Medulla oblongata (tissue), 1 donor: Measurements from ENCODE around the gene CORO2B.
"Not testable (repeated sequence)": the region's sequence is repeated elsewhere in the genome, so short reads cannot be mapped to it uniquely, and the experiment has no call there.

Experiments used
- DNase-seq: peaks from one replicate; pipeline ENCODE4 v3.0.0-alpha.2; 2015; ENCODE audit errors: extremely low spot score

CORO2B gene

DNA sequence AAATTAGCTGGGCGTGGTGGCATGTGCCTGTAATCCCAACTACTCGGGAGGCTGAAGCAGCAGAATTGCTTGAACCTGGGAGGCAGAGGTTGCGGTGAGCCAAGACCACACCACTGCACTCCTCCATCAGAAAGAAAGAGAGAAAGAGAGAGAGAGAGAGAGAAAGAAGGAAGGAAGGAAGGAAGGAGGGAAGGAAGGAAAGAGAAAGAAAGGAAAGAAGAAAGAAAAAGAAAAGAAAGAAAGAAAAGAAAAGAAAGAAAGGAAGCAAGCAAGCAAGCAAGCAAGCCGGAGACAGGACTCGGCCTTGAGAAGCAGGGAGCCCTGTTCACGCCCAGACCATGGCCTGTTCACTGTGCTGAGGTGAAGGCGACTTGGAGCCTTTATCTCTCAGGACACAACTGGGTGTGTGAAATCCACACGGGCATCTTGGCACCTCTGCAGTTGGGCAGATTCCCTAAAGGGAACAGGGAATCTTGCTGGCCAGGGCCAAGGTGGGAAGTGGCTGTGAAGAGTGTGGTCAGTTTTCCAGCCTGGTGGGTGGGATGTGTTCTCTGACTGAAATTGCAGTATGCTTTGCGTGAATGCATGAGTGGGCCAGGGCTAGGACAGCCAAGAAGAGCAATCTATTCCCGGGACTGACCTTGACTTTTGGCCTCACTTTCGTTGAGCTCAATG, 90.3 kb downstream of the CORO2B start:
- no peak for DNase-seq

DNA sequence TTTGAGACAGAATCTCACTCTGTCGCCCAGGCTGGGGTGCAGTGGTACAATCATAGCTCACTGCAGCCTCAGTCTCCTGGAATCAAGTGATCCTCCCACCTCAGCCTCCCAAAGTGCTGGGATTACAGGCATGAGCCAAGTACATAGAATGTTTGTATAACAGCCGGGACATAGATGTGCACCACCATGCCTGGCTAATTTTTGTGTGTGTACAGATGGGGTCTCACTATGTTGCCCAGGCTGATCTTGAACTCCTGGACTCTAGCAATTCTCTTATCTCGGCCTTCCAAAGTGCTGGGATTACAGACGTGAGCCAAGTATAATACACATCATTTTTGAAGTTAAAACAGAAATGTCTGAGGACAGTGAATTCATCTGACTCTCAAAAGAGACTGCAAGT, 93.5 kb downstream of the CORO2B start:
- no peak for DNase-seq

DNA sequence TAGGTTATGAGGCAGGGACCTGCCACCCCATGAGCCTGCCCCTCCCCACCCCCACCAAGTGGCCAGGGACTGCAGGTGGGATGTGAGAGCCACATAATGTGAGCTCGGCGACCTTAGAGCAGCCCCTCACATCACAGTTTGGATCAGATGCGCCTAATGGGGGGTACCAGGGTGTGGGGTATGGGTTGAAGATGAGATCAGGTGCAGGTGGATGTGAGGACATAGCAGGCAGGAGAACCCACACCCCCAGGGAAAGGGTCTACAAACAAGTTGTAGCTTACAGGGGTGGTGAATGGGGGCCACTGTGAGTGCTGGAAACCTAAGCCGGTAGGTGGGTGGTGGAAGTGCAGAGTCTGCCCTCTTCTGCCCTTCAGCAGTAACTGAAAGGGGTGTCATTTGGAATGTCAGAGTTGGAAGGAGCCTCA, 94.0 kb downstream of the CORO2B start:
- peak; percentile 55 for DNase-seq

DNA sequence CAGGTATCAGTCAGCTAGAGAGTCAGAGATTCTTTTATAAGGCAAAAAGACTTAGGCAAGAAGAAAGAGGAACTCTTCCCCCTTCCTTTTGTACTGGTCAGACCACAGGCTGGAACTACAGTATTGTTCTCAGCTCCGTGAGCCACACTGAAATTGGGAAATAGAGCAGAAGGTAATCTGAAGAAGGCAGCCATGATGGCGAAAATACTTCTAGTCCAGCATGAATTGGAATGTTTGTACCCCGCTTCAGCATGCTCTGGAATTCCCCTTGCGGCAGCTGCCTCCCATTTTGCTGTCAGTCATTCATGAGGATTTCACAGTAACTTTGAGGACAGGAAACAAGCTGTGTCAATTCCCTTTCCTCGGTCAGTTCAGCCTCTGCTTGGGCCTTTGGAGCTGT, 96.2 kb downstream of the CORO2B start:
- peak; percentile 61 for DNase-seq

DNA sequence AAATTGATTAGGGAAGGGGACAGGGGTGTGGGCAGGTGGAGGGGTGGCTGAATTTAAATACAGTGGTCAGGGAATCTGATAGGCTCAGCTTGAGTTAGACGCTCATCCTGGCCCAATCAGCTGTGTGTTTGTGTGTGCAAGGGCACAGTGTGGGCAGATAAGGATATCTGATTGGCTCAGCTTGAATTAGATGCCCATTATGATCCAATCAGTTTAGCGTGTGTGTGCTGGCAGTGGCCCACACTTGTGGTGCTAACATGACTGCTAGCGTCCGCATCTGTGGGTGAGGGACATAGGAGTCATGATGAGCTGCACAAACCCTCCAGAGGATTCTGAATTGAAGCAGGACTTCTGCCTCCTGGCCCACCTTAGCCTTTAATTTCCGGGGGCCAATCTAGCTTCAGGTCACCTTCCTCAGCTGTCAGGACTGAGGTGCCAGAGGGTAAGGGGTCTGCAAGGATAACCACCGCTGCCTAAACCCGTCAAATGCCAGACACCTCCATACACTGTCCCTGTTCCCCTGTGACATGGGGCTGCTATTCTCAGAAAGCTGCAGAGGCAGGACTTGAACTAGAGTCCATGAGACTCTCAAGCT, 97.3 kb downstream of the CORO2B start:
- peak; percentile 50 for DNase-seq

DNA sequence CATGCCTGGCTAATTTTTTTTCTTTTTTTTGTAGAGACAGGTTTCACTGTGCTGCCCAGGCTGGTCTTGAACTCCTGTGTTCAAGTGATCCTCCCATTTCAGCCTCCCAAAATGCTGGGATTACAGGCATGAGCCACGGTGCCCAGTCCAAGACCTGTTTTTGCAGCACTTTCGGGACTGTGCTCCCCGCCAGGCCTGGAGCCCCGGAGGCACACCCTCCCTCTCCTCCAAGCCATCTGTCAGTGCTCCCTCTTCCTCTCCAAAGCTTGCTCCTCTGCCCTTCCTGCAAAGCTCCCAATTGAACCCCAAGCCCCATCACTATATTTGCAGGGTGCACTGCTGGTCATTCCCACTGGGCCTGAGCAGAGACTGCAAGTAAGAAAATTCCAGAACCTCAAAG, 98.1 kb downstream of the CORO2B start:
- no peak for DNase-seq

DNA sequence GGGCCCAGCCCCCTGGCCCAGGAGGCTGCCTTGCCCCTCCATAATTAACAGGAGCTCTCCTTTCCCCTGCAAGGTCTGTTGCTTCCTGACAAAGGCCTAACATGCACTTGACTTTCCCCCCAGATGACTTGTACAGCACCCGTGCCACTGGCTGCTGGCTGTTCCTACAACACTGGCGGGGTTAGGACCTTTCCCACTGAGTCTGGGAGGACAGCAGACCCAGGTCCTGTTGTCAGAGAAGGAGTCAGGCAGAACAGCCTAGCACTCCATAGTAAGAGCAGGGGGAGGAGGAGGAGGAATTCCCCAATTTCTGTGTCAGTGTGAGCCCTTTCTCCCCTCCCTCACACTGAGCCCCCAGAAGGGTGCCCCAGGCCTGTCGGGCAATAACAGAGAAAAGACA, 99.2 kb downstream of the CORO2B start:
- DNase-seq, result no peak

DNA sequence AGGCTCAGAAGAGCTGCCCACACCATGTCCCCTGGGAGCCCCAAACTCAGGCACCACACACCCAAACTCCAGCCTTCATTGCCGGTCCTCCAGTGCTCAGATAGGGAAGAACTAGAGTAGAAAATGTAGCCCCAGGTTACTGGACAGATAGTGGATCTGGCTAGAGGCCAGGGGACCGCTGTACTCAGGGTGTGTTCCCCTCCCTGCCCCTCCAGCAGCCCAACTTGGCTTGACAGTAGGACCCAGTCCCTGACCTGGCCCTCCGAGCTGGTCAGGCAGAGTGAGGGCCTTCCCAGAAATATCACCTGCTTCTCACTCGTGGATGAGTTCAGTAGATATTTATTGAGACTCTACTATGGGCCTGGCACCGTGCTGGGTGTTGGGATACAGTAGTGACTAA, 100.0 kb downstream of the CORO2B start:
- no peak for DNase-seq

DNA sequence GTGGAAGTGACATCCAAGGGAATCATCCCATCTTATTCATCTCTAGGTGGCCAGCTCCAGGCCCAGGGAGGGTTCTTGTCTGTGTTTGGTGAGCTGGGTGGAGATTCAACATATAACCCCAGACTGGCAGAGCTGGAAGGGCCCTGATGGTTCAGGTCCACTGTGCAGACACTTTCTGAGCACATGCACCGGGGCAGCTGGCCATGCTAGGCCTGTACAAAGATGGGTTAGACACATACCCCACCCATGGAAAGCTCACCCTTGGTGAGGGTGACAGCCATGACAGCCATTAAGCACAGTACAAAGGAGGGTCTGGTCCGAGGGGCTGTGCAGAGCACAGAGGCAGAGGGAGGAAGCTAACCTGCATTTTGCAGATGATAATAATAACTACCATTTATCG, 100.4 kb downstream of the CORO2B start:
- no peak for DNase-seq

DNA sequence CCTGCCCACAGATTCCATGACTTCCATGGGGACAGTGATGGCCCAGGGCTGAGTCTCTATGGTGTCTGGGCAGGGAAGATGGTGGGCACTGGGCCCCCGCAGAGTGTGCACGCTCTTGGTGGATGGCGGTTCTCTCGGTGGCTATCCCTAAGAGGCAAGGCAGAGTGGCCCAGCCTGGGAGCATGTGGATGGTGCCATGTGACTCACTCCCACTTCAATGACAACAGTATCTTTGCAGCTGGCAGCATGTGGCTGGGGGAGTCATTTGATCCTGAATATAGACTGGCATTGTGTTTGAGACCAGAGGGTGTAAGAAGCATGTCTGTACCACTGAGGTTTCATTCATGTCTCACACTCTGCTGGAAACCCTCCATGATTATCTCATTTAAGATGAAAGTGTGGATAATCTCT, 101.2 kb downstream of the CORO2B start:
- peak; percentile 96 for DNase-seq

DNA sequence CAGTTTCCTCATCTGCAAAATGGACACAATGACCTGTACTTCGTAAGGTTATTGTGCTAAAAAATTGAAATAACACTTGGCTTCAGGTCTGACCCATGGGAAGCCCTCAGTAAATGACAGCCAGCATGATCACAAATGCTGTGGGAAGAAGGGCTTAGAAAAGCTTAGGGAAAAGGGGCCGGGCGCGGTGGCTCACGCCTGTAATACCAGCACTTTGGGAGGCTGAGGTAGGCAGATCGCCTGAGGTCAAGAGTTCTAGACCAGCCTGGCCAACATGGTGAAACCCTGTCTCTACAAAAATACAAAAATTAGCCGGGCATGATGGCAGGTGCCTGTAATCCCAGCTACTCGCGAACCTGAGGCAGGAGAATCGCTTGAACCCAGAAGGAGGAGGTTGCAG, 102.0 kb downstream of the CORO2B start:
- DNase-seq, result not testable (repeated sequence)

DNA sequence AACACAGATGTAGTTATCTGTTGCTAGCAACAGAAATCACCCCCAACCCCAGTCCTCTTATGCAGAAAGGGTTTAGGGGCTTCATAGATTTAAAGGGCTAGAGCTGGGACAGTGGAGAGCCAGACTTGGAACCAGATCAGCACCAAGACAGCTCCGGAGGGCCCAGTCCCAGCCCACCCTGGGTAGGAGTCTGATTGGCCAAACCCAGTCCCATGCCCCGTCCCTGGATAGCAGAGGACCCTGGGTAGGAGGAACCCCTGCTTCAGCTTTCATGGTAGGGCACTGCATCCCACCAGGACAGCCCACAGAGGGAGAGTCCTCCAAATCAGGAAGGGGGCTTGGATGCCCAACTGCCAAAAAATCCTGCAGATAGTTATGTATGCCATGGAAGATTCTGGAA, 103.0 kb downstream of the CORO2B start:
- no peak for DNase-seq

DNA sequence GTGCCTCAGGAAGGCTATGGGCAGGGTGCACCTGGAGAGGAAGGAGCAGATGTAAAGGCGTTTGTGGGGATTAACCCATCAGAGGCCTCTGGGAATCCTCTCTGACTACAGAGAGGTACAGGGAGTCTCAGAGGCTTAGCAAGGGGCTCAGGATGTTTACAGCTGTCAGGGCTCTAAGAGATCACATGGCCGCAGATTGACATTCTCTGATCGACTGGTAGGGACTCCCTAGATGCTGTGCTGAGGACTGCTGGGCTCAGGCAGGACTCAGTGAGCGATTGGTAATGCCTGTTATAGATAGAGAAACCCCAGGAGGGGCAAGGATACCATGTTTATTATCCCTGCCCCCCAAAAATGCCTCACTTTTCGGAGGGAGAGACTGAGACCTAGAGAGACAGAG, 103.5 kb downstream of the CORO2B start:
- peak; percentile 74 for DNase-seq

DNA sequence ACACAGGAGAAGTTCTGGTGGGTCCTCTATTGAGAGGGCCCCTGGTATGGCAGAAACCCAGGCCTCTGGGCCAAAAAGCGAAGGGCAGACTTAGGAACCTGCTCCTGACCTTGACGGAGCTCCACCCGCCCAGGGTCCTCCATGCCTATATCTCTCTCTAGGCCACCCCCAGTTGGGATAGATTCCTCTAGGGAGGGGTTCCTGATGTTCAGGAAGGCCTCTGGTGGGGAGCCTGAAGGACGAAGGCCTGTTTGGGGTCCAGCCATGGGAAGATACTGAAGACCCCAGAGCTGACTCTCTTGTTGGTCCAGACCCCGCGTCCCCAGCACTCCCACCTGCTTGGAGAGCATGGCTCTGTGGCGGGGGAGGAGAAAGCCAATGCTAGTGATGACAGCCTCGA, 104.2 kb downstream of the CORO2B start:
- DNase-seq, result no peak

DNA sequence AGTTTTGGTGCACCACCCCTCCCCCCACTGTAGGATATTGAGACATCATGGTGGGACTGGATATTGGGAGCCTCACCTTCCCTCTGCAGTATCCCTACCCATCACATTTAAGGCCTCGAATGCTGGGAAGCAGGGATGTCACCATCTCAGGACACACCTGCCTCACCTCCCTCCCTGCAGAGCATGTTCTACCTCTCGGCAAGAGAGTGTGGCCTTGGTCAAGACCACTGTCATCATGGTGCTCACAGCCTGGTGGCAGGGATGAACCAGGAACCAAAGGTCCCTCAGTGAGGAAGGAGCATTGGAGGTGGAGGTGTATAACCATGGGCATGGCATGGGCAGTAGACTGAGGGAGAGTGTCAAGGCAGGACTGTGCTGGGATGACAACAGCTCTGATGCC, 104.8 kb downstream of the CORO2B start:
- DNase-seq, result no peak

DNA sequence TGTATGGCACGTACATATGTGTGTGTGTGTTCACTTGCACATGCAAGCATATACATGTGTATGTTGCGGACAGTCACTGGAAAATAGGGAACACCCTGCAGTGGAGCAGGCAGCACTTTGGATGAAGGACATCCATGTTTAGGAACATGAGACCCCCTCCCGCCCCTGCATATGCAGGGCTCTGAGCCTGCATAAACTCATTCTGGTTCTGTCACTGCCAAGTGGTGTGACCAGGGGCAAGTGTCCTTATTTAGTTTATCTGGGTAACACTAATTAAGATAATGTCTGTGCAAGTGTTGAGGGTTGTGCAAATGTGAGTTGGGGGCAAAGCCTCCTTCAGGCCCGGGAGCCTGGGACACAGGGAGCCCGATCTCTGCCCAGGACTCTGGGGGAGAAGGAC, 105.7 kb downstream of the CORO2B start:
- DNase-seq, result no peak

DNA sequence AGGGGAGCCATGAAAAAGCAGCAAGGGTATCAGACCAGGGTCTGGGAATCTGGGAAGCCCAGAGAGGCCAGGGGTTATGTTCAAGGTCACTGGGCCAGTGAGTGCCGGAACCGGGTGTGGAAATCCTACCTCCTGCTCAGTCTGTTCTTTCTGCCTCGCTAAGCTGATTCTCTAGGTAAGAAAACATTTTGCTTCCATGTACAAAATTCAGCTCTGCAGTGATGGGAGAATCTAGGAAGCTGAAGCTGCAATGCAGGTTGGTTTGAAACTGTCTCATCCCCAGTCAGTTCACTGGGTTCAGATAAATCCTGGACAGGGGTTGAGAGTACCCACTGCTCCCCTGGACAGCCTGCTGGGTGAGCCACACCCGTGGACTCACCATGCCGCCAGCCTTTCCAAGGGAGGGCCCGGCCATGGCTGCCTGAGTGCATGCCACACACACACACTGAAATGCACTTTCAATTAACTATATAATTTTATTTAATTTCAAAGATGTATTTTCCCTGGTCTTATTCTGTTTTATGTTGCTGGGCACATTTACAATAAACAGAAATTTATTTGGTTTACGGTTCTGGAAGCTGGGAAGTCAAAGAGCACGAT, 108.4 kb downstream of the CORO2B start:
- DNase-seq, result no peak

DNA sequence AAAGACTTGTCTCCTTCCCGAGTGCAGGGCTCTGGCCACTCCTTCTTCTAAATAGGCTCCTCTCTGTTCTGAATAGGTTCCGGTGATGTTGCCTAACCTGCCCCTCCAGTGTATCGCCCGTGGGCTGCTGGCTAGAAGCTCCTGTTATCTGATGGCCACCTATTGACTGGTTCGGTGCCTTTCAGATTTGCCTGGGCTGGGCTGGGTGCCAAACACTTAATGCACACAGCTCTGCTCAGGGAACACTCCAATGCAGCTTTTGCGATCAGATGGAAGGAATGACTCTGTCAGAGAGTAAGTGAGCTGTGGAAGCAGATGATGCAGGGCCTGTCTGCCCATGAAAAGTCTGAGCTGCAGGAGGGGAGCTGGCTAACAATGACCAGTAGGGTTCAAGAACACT, 112.9 kb downstream of the CORO2B start:
- DNase-seq, result no peak

DNA sequence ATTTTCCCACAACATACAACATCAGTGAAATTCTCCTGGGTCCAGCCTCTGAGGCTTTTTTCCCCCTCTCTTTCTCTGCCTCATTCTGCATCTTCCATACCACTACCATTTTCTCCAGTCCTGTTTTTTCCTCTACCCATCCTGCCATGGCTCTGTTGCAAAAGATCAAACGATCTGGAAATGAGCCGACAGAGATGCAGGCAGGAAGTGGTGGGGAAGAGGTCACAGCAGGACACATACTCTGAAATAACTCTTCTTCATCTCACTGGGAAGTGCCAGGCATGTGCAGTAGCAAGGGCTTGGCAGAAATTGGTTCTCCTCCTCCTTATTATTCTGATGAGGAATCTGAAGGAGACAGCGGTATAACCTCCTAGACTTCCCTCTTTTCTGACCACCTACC, 114.3 kb downstream of the CORO2B start:
- no peak for DNase-seq

DNA sequence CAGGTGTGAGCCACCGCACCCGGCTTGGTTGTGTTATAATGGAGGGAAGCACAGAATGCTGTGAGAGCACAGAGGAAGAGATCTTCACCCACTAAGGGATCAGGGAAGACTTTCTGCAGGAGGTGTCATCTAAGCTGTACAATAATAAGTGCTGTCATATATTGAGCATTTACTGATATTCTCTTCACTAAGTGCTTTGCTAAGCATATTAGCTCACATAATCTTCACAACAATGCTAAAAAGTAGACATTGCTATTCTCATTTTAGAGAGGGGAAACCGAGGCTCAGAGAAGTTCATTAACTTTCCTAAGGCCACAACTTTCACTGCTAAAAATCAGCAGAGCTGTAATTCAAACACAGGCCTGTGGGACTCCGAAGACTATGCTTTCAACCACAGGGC, 115.3 kb downstream of the CORO2B start:
- no peak for DNase-seq

DNA sequence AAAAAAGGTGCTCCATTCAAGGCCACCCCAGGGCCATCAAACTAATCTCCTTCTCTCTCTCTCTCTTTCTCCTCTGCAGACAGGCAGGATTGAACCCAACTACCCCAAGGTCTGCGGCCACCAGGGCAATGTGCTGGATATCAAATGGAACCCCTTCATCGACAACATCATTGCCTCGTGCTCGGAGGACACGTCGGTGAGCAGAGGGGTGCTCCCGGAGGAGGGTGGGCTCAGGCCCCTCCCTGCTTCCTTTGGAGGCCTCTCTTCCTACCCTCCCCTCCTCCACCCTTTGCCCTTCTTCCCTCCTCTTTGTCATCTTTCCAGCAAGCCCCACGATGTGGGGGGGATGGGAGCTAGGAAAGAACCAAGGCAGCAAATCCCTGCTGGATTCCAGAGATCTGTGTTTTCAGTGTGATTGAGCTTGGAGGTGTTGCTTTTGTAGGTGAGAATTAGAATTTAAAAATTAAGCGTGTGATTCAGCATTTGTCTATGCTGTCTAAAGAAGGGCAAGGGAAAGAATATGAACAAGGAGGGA, 116.3 kb downstream of the CORO2B start:
- no peak for DNase-seq

DNA sequence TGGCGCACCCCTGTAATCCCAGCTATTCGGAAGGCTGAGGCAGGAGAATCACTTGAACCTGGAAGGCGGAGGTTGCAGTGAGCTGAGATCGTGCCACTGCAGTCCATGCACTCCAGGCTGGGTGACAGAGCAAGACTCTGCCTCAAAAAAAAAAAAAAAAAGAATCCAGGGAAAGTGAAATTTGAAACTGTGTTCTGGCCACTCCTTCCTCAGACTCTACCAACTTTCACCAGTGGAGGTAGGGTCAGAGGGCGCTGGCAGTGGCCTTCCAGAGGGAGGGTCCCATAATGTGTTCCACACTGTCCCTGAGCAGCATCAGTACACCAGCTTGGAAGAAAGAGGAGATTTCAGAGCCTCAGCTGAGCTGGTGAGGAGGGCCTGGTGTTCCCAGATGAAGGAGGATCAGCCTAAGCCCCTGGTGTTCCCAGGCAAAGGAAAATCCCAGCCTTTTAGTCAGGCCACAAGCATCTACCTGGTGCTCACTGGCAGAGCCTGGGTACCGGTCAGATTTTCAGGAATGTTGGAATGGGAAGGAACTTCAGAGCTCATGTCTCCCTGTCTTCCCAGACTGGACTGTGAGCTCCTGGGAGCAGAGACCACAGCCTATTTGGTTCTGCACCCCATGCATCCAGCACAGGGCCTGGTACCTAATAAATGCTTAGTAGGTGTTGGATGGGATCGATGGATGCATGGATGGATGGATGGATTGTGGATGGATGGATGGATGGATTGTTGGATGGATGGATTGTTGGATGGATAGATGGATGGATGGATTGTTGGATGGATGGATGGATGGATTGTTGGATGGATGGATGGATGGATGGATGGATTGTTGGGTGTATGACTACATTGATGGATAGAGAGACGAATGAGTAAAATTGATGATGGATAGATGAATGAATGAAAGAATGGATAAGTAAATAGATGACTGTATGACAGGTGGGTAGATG, 117.9 kb downstream of the CORO2B start:
- DNase-seq, result no peak
